Subcutaneous adipose tissue (tissue), 4 donors: ENCODE data around the gene ANXA11. TPM values are rescaled to one million over a fixed set of nuclear protein-coding genes. Genes with fewer than 3 reads are reported as not detected.

Experiments
- CTCF ChIP-seq: fragments of 450-650 bp; IDR thresholded peaks from one replicate; pipeline ENCODE4 v1.5.1; 2016; ENCODE audit warnings: low read depth, mild to moderate bottlenecking, control low read depth, antibody characterized with exemption, moderate library complexity
- total RNA-seq, 4 donors: library from RNA; depleted of rRNA; stranded (reverse); fragments of >200 nt; gene quantifications; one replicate each; pipeline ENCODE4 v1.1.0, GENCODE V29; 2016

The ANXA11 gene
- total RNA-seq, 4 donors from 2014 or later = 119 to 171 (median 140) TPM

DNA sequence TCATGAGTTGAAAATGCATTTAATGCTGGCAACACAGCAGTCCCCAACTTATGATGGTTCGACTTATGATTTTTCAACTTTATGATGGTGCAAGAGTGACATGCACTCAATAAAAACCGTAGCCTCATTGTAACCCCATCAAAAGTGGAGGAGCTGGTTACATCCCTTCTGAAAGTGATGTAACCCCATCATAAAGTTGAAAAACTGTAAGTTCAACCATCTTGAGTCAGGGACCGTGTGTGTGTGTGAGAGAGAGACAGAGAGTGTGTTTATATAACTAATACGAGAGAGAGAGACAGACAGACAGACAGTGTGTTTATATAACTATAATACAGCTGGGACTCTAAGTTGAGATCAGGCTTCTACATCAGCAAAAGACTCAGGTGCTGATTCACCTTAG lies 21.0 kb downstream of the ANXA11 start:
- no peak for TF ChIP-seq CTCF

- no peak for TF ChIP-seq CTCF
These were observed 21.9 kb downstream of the ANXA11 start for GRCh38 chr10:80183436-80183835.

- no peak for TF ChIP-seq CTCF
These were observed 22.4 kb downstream of the ANXA11 start for GRCh38 chr10:80182986-80183385.

DNA sequence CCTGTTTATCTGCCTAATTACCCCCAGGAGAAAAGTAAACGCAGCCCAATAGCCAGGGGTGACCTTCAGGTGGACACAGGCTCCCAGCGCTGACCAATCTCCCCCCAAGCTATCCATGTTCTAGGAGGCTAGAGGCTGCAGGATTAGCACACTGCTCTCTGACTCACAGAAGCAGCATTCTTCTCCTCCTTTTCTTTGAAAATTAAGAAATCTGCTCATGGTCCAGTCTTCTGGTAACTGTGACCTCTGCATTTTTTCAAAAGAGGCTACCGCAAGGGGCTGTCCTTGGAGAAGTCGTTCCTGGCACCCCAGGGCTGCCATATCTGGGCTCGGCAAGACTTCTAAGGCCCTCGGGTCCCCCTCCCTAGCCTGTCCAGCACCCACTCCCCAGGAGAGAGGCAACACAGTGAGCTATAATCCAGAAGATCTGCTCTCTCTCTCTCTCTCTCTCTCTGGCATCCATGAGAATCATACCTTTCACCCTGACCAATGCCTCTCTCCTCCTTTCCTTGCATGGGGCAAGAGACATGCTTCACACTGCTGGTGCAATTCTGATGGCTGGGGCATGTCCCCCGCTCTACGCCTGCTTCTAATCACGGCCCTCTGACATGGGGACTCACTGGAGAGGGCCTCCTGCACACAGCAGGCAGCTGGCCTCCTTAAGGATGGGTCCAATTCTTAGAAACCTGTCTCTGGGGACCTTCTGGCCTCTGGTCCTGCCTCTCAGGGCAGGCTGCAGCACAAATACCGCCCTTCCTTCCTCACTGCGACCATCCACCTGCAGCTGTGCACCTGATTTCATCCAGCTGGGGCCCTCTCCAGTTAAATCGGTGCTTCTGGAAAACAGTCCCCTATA lies 27.3 kb downstream of the ANXA11 start:
- TF ChIP-seq CTCF = no peak

DNA sequence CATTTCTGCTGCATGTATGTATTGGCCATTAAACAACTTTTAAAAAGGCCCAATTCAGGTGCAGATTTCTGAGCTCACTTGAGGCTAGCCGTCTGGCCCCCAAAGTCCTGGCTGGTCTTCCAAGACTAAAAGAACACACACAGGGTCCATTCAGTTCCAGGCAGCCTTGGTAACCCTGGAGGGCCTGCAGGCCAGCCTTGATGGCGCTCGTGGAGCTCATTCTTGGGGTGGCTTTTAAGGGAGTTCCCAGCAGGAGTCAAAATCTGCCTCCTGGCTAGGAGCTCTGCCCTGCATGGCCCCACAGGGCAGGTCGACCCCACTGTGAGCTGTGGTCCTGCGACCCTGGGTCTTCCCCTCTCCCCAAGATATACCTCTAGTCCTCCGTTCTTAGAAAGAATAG lies 28.8 kb downstream of the ANXA11 start:
- TF ChIP-seq CTCF = no peak

DNA sequence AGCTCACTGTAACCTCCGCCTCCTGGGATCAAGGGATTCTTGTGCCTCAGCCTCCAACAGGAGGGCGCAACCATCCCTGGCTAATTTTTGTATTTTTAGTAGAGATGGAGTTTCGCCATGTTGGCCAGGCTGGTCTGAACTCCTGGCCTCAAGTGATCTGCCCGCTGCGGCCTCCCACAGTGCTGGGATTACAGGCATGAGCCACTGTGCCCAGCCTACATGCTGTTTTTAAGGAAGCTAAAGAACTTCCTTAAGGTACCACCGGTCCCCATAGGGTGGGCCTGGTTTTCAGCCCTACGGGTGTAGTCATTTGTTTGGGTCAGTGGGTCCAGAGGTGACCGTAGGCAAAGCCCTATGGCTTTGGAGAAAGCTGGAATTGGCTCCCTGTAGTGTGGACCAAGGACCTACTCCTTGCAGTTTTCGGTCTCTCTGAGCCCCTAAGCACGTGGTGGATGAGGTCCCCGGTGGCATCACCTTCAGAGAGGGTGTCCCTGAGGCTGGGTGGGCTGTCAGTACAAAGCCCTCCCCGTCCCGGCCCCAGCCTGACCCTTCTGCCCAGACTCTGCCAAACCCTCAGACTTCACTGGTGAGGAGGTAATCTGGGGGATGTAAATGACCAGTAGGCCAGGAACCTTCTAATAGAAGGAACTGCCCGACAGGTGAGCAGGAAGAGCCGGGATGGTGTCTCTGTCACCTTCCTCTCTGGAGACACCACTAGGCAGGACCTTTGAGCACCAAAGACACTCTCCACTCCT lies 30.5 kb downstream of the ANXA11 start:
- no peak for TF ChIP-seq CTCF

DNA sequence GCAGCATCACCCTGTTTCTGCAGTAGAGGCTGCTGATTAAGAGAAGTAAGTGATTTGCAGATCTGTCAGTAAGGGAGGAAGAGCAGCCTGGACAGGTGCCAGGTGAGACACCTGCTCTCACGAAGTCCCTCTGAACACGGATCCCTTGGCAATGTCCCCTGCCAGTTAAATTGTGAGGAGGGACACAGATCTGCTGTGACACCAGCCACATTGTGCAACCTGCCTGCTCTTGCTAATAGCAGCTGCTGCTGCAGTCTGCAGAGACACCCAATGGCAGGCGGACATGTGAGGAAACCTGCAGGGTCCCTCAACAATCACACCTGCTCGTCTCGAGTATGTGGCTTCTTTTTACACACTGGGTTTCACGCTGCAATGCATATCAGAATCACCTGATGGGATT lies 31.9 kb downstream of the ANXA11 start:
- no peak for TF ChIP-seq CTCF
